PC-9 (cell line): ENCODE results near the gene RPL22. TPM values are rescaled to one million over a fixed set of nuclear protein-coding genes. Genes with fewer than 3 reads are reported as not detected.

Source experiments
- BruUV-seq: library from RNA; stranded (reverse); fragments of 400-500 nt; replicated peaks from 2 replicates; lab custom pipeline; 2021; lab: Mats Ljungman, UMichigan
- CTCF ChIA-PET: fragments of 300-600 bp; sonication (Branson Sonifier 250); formaldehyde crosslinking; loops from one replicate; lab custom pipeline; 2022; ENCODE audit warnings: antibody characterized with exemption; lab: Charles Lee
- POLR2A ChIA-PET: fragments of 300-600 bp; sonication (Branson Sonifier 250); formaldehyde crosslinking; loops from one replicate; lab custom pipeline; 2022; ENCODE audit warnings: antibody characterized with exemption; ENCODE audit not compliant: unreplicated experiment; lab: Charles Lee
- DNase-seq, 2 experiments: peaks; one replicate each; pipeline versions ENCODE4 v3.0.0 to v3.0.0-alpha.2; 2015 to 2022; ENCODE audit warnings: mixed read lengths in 1 of 2
- H2AFZ ChIP-seq: fragments of 200-600 bp; sonication (generic); 2 replicates; pipeline ENCODE4 v1.8.1; 2017; ENCODE audit warnings: antibody characterized with exemption
- H3F3A ChIP-seq: fragments of 200-600 bp; sonication (generic); 2 replicates; pipeline ENCODE4 v1.8.1; 2017; ENCODE audit warnings: antibody characterized with exemption, mild to moderate bottlenecking, low read depth; ENCODE audit not compliant: insufficient read depth
- H3K27ac ChIP-seq: fragments of 200-600 bp; sonication (generic); 2 replicates; pipeline ENCODE4 v1.6.1; 2016; ENCODE audit warnings: mixed run types
- H3K27me3 ChIP-seq: fragments of 200-600 bp; sonication (generic); 2 replicates; pipeline ENCODE4 v1.6.1; 2016; ENCODE audit warnings: low read depth, mixed run types; ENCODE audit not compliant: insufficient read depth
- H3K36me3 ChIP-seq: fragments of 200-600 bp; sonication (generic); 2 replicates; pipeline ENCODE4 v1.6.1; 2016; ENCODE audit warnings: low read depth, mixed run types
- H3K4me1 ChIP-seq: fragments of 200-600 bp; sonication (generic); replicated peaks from 2 replicates; pipeline ENCODE4 v1.6.1; 2016; ENCODE audit warnings: mixed run types; ENCODE audit not compliant: insufficient read depth
- H3K4me2 ChIP-seq: fragments of 200-600 bp; sonication (generic); 2 replicates; pipeline ENCODE4 v1.6.1; 2017; ENCODE audit warnings: mixed run types
- H3K4me3 ChIP-seq: fragments of 200-600 bp; sonication (generic); 2 replicates; pipeline ENCODE4 v1.6.1; 2016; ENCODE audit warnings: mixed run types
- H3K79me2 ChIP-seq: fragments of 200-600 bp; sonication (generic); 2 replicates; pipeline ENCODE4 v1.6.1; 2017; ENCODE audit warnings: low read depth, mixed run types
- H3K9me2 ChIP-seq: fragments of 200-600 bp; sonication (generic); 2 replicates; pipeline ENCODE4 v1.8.1; 2017; ENCODE audit warnings: mild to moderate bottlenecking; ENCODE audit not compliant: insufficient read depth
- H3K9me3 ChIP-seq: fragments of 200-600 bp; sonication (generic); 2 replicates; pipeline ENCODE4 v1.8.1; 2016; ENCODE audit warnings: low read depth; ENCODE audit not compliant: insufficient read depth
- H4K20me1 ChIP-seq: fragments of 200-600 bp; sonication (generic); 2 replicates; pipeline ENCODE4 v1.8.1; 2017; ENCODE audit not compliant: insufficient read depth
- EZH2 ChIP-seq: fragments of 200-600 bp; sonication (generic); IDR thresholded peaks from 2 replicates; pipeline ENCODE4 v1.8.0; 2017; ENCODE audit warnings: antibody characterized with exemption, low read depth
- intact Hi-C: fragments of 100-400 bp; cut with micrococcal nuclease; formaldehyde crosslinking; loops from one replicate; pipeline ENCODE4 v1.10.0; 2022; ENCODE audit not compliant: unreplicated experiment
- total RNA-seq: library from RNA; stranded (reverse); gene quantifications from 2 replicates; pipeline ENCODE4 v1.2.3, GENCODE V29; 2021
- TF ChIP-seq, protein P1 (sequence below): fragments of 200-600 bp; sonication (generic); conservative IDR thresholded peaks from 2 replicates; pipeline ENCODE4 v1.6.1; 2017; ENCODE audit warnings: mixed run types, antibody characterized with exemption, mild to moderate bottlenecking, moderate library complexity

RPL22 gene
- total RNA-seq, 1 experiment from 2014 or later = 447 TPM

DNA sequence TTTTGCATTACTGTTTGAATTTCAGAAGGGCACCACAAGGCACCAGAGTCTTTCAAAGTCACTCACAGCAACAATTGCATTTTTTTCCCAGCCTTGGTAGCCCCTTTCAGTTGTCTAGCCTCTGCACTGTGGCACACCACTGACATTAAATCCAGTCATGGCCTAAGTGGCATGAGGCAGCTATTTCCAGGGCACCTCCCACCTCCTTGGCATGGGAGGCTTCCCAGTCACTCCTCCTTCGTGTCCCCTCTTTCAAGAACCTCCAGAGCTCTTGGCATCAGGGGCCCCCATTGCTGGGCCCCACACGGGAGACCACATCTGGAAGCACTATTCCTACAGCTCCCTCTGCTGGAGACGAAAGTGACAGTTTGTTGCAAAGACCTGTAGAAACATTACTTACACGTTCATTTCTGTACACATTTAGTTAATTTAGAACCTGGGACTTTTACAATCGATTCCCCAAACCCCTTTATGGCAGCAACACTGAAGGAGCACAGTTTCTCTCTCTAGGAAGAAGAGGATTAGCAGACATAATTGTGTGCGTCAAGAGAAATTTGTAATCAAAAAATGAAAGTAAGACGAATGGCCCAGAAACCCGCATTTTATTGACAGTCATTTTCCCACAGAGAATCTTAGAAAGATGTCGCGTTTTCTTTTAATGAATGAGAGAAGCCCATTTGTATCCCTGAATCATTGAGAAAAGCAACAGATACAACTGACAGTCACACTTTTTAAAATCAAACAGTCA, 13.6 kb downstream of the RPL22 start:
- POLR2A ChIA-PET = no interaction called here
- Histone ChIP-seq H3K27ac (no peak overlapping the region), H3K79me2 (peaks cover 8% of the 10 kb centered on the region; the same call in 1 of the 2 replicates), H3F3A (peaks cover 58% of the 10 kb centered on the region; the same call in 1 of the 2 replicates), H3K9me2 (no peaks in the 10 kb centered on the region), H4K20me1 (peaks cover 56% of the 10 kb centered on the region), H3K9me3 (no peaks in the 10 kb centered on the region), H3K4me1 (0 out of 2 replicates have a peak, but pooled peaks cover 14% of the 10 kb centered on the region), H3K36me3 (peaks cover 8% of the 10 kb centered on the region; the same call in 1 of the 2 replicates), H3K4me3 (no peak overlapping the region), H2AFZ (no peak overlapping the region), H3K27me3 (no peaks in the 10 kb centered on the region), H3K4me2 (no peak overlapping the region)
- no peak for TF ChIP-seq EZH2
- TF ChIP-seq, protein P1, sequence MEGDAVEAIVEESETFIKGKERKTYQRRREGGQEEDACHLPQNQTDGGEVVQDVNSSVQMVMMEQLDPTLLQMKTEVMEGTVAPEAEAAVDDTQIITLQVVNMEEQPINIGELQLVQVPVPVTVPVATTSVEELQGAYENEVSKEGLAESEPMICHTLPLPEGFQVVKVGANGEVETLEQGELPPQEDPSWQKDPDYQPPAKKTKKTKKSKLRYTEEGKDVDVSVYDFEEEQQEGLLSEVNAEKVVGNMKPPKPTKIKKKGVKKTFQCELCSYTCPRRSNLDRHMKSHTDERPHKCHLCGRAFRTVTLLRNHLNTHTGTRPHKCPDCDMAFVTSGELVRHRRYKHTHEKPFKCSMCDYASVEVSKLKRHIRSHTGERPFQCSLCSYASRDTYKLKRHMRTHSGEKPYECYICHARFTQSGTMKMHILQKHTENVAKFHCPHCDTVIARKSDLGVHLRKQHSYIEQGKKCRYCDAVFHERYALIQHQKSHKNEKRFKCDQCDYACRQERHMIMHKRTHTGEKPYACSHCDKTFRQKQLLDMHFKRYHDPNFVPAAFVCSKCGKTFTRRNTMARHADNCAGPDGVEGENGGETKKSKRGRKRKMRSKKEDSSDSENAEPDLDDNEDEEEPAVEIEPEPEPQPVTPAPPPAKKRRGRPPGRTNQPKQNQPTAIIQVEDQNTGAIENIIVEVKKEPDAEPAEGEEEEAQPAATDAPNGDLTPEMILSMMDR = peak; percentile 65
- intact Hi-C loops = loop anchor here (10.0 kb wide), 1 partner anchor 49 kb away; the partner anchor contains the start of gene ICMT
- CTCF ChIA-PET = no interaction called here
- no peak for DNase-seq
- no TSS peak for BruUV-seq

DNA sequence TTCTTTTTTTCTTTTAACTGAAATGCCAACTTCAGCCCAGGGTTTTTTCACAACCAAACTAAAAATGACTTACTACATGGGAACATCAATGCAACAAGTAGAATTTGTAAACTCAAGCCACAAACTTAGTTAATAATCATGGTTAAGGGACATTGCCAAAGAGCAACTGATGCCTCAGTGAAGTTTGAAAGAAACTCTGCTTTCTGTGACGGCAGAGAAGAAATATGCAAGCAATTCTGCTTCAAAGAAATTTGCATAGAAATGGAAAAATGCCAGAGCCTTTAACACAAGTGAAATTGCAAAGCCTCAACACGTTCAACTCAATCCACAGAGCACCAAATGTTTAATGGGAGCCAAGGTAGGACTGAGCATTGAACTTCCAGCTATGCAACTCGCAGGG, 14.2 kb downstream of the RPL22 start:
- Histone ChIP-seq H3K9me3 (no peaks in the 10 kb centered on the region), H3K4me1 (0 out of 2 replicates have a peak, but pooled peaks cover 14% of the 10 kb centered on the region), H3K27ac (no peak overlapping the region), H3K9me2 (no peaks in the 10 kb centered on the region), H3K27me3 (no peaks in the 10 kb centered on the region), H3K36me3 (peaks cover 1% of the 10 kb centered on the region; the same call in 1 of the 2 replicates), H4K20me1 (peaks cover 50% of the 10 kb centered on the region), H3K4me2 (no peak overlapping the region), H3K4me3 (no peak overlapping the region), H3K79me2 (peaks cover 3% of the 10 kb centered on the region; the same call in 1 of the 2 replicates), H3F3A (peaks cover 51% of the 10 kb centered on the region; the same call in 1 of the 2 replicates), H2AFZ (no peak overlapping the region)
- intact Hi-C loops = loop anchor here (10.0 kb wide), 1 partner anchor 50 kb away; the partner anchor contains the start of gene ICMT
- TF ChIP-seq, protein P1 = no peak
- TF ChIP-seq EZH2 = no peak
- no peak for DNase-seq
- CTCF ChIA-PET = no interaction called here
- POLR2A ChIA-PET = no interaction called here
- BruUV-seq = no TSS peak

DNA sequence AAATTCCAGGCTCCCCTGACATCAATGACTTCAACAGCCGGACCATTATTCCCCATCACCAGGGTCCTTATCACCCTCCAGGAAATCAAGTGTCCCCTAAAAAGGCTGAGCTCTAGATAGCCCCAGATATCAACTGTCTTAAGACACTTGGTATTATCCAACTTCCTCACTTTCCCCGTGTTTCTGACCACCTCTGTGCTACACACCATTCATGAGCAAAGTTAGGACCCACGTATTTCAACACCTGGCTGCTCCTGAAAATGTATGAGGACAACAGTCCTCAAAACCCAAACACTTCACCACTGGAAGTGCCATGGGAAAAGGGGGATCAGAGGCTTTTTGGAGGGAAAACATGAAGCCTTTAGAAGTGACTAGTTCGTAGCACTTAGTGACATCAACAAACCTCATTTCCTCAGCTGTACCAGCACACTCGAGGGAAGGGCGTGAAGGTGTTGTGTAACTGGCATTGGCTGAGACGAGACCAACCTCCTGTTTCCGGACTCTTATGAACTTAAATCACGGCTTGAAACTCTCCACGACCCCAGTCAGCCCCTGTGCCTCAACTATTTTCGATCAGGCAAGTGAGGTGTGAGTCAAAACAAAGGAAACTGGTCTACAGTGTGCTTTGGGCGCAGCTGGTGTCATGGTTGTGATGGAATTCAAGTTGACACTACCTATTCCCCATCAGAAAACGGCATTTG, 15.2 kb downstream of the RPL22 start:
- Histone ChIP-seq H2AFZ (no peak overlapping the region), H3K4me3 (no peak overlapping the region), H3K79me2 (no peaks in the 10 kb centered on the region), H3K9me3 (no peaks in the 10 kb centered on the region), H3K27me3 (no peaks in the 10 kb centered on the region), H3K4me2 (no peak overlapping the region), H4K20me1 (peaks cover 41% of the 10 kb centered on the region), H3K36me3 (no peaks in the 10 kb centered on the region), H3K9me2 (no peaks in the 10 kb centered on the region), H3K4me1 (0 out of 2 replicates have a peak, but pooled peaks cover 14% of the 10 kb centered on the region), H3F3A (peaks cover 45% of the 10 kb centered on the region; the same call in 1 of the 2 replicates), H3K27ac (no peak overlapping the region)
- DNase-seq = no peak
- intact Hi-C loops = loop anchor here (5.0 to 10.0 kb wide), 2 partner anchors 51 to 132 kb away; partner anchors contain the start of gene ICMT
- ChIA-PET CTCF (interaction anchor here (0.6 to 1.3 kb wide), 2 partner anchors 14 to 158 kb away, joined by 3 read pairs; no protein-coding TSS in a partner anchor), POLR2A (no interaction called here)
- TF ChIP-seq EZH2 = no peak
- TF ChIP-seq, protein P1 = no peak
- BruUV-seq = no TSS peak
